HepG2 (cell line): ENCODE measurements around the gene ERLEC1.

Source experiments
- BHLHE40 ChIP-seq: IDR thresholded peaks from 2 replicates; pipeline ENCODE4 v1.6.1; 2011; ENCODE audit warnings: low read length, improper control_type of control experiment
- MYC ChIP-seq: sonication (generic); formaldehyde crosslinking; IDR thresholded peaks from 2 replicates; pipeline ENCODE4 v1.9.0; 2021; ENCODE audit warnings: missing genetic modification reagents, borderline replicate concordance
- POLR2AphosphoS5 ChIP-seq: IDR thresholded peaks from 2 replicates; pipeline ENCODE4 v1.6.1; 2012; ENCODE audit warnings: low read depth, low read length
- SOX5 ChIP-seq: IDR thresholded peaks from 2 replicates; pipeline ENCODE4 v1.6.1; 2016; ENCODE audit warnings: borderline replicate concordance
- ZNF629 ChIP-seq: sonication (generic); formaldehyde crosslinking; conservative IDR thresholded peaks from 2 replicates; pipeline ENCODE4 v1.5.0; 2020; ENCODE audit warnings: missing genetic modification reagents
- TF ChIP-seq, protein P1 (sequence below): sonication (generic); formaldehyde crosslinking; IDR thresholded peaks from 2 replicates; pipeline ENCODE4 v1.9.0; 2021; ENCODE audit warnings: missing genetic modification reagents, borderline replicate concordance
- TF ChIP-seq, protein P2 (sequence below): sonication (generic); formaldehyde crosslinking; IDR thresholded peaks from 2 replicates; pipeline ENCODE4 v1.5.1; 2020; ENCODE audit warnings: missing genetic modification reagents, mild to moderate bottlenecking, borderline replicate concordance
- TF ChIP-seq, protein P3 (sequence below): sonication (generic); formaldehyde crosslinking; IDR thresholded peaks from 2 replicates; pipeline ENCODE4 v1.8.0; 2022; ENCODE audit warnings: mild to moderate bottlenecking, missing genetic modification reagents
- TF ChIP-seq, protein P4 (sequence below): sonication (generic); formaldehyde crosslinking; IDR thresholded peaks from 2 replicates; pipeline ENCODE4 v1.4.0; 2020; ENCODE audit warnings: mild to moderate bottlenecking, low read depth, missing genetic modification reagents

DNA sequence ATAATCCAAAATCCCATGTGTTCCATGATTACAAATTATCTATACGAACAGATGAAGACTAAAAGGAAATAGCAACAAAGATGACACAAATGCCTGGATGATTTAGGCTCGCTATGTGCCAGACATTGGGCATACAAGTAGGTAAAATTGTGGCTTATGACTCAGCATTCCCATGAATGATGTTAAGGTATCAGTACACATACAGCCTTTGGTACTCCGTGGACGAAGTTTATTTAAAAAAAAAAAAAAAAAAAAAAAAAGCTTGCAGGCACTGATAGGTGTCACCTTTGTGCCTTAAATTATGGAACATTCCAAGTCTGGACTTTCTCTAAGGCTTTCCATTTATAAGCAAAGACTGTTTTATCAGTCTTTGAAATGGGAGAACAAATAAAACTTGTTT lies 16.6 kb upstream of the ERLEC1 start:
- no peak for TF ChIP-seq MYC (CRISPR knock-in tag)
- TF ChIP-seq, protein P1, sequence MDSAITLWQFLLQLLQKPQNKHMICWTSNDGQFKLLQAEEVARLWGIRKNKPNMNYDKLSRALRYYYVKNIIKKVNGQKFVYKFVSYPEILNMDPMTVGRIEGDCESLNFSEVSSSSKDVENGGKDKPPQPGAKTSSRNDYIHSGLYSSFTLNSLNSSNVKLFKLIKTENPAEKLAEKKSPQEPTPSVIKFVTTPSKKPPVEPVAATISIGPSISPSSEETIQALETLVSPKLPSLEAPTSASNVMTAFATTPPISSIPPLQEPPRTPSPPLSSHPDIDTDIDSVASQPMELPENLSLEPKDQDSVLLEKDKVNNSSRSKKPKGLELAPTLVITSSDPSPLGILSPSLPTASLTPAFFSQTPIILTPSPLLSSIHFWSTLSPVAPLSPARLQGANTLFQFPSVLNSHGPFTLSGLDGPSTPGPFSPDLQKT (CRISPR knock-in tag), result no peak
- TF ChIP-seq, protein P2, sequence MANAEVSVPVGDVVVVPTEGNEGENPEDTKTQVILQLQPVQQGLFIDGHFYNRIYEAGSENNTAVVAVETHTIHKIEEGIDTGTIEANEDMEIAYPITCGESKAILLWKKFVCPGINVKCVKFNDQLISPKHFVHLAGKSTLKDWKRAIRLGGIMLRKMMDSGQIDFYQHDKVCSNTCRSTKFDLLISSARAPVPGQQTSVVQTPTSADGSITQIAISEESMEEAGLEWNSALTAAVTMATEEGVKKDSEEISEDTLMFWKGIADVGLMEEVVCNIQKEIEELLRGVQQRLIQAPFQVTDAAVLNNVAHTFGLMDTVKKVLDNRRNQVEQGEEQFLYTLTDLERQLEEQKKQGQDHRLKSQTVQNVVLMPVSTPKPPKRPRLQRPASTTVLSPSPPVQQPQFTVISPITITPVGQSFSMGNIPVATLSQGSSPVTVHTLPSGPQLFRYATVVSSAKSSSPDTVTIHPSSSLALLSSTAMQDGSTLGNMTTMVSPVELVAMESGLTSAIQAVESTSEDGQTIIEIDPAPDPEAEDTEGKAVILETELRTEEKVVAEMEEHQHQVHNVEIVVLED (CRISPR knock-in tag), result no peak
- TF ChIP-seq, protein P3, sequence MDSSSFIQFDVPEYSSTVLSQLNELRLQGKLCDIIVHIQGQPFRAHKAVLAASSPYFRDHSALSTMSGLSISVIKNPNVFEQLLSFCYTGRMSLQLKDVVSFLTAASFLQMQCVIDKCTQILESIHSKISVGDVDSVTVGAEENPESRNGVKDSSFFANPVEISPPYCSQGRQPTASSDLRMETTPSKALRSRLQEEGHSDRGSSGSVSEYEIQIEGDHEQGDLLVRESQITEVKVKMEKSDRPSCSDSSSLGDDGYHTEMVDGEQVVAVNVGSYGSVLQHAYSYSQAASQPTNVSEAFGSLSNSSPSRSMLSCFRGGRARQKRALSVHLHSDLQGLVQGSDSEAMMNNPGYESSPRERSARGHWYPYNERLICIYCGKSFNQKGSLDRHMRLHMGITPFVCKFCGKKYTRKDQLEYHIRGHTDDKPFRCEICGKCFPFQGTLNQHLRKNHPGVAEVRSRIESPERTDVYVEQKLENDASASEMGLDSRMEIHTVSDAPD (CRISPR knock-in tag), result no peak
- TF ChIP-seq, protein P4, sequence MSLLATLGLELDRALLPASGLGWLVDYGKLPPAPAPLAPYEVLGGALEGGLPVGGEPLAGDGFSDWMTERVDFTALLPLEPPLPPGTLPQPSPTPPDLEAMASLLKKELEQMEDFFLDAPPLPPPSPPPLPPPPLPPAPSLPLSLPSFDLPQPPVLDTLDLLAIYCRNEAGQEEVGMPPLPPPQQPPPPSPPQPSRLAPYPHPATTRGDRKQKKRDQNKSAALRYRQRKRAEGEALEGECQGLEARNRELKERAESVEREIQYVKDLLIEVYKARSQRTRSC (CRISPR knock-in tag), result no peak
- TF ChIP-seq ZNF629 (CRISPR knock-in tag), result no peak
- TF ChIP-seq SOX5 (CRISPR knock-in tag), result no peak
- TF ChIP-seq POLR2AphosphoS5, result no peak
- TF ChIP-seq BHLHE40, result no peak
